Spleen (tissue), 7 donors: ENCODE measurements around the gene MYNN.

Experiments used
- CTCF ChIP-seq, 11 experiments: fragments of 200-600 bp in 7 of 11; fragments of 450-650 bp in 4 of 11; sonication (generic) in 4 of 11; IDR thresholded peaks in 8 of 11; conservative IDR thresholded peaks in 3 of 11; 1 replicate in 7 of 11; 2 replicates in 4 of 11; pipeline versions ENCODE4 v1.4.0 to v1.8.0; 2016 to 2021; ENCODE audit warnings: antibody characterized with exemption in 11 of 11, inconsistent platforms in 4 of 11, mild to moderate bottlenecking in 1 of 11
- POLR2A ChIP-seq, 3 donors: fragments of 450-650 bp; IDR thresholded peaks; one replicate each; pipeline ENCODE4 v1.5.1; 2017; ENCODE audit warnings: antibody characterized with exemption in 3 of 3, mild to moderate bottlenecking in 1 of 3
- donor health status: DM: no; HTN: no; CAD: no; lungs with moderate emphysema.
- donor health status: DM: no; HTN: no; CAD: no.
- donor health status: DM: no; HTN: no; CAD: no.

GRCh38 chr3:169790687-169791429 is 17.7 kb downstream of the MYNN start:
- no peak for TF ChIP-seq CTCF (IDR thresholded peaks at IDR 0.05 in 8 of 11, conservative IDR thresholded peaks at IDR 0.05 in 3 of 11)
- no peak for TF ChIP-seq POLR2A (IDR thresholded peaks at IDR 0.05)
